GM12878 (cell line): ENCODE results near the gene ATXN1. TPM values are rescaled to one million over a fixed set of nuclear protein-coding genes. Genes with fewer than 3 reads are reported as not detected.

ENCODE experiments used
- ATAC-seq: fragments of 200-7000 bp; cut with Tn5 transposase; 3 replicates; pipeline ENCODE4 v1.9.1; 2020; ENCODE audit warnings: mild to moderate bottlenecking, moderate library complexity
- BruUV-seq: library from RNA; stranded (reverse); fragments of 400-500 nt; replicated peaks from 2 replicates; lab custom pipeline; 2021; lab: Mats Ljungman, UMichigan
- CTCF ChIA-PET: fragments of 300-600 bp; sonication (Branson Sonifier 250); formaldehyde crosslinking; extraction: SDS; loops from one replicate; lab custom pipeline; 2021; ENCODE audit warnings: inconsistent platforms; lab: Yijun Ruan, JAX
- POLR2A ChIA-PET: fragments of 350-600 bp; formaldehyde crosslinking; extraction: SDS; loops from one replicate; lab custom pipeline; 2021; ENCODE audit warnings: inconsistent platforms; lab: Charles Lee
- RAD21 ChIA-PET: fragments of 300-600 bp; sonication (Branson Sonifier 250); formaldehyde crosslinking; loops from one replicate; lab custom pipeline; 2023; ENCODE audit warnings: antibody characterized with exemption; ENCODE audit not compliant: unreplicated experiment; lab: Charles Lee
- SMC1A ChIA-PET: fragments of 300-600 bp; sonication (Branson Sonifier 250); formaldehyde crosslinking; loops from one replicate; lab custom pipeline; 2023; ENCODE audit not compliant: unreplicated experiment, uncharacterized antibody; lab: Charles Lee
- DNase-seq: peaks from one replicate; pipeline ENCODE4 v3.0.0-alpha.2; 2011; ENCODE audit warnings: low read depth, low spot score
- FAIRE-seq: peaks from 3 replicates; lab custom pipeline; 2011; peaks lifted over from hg19 to GRCh38; lab: Jason Lieb, UNC
- H2AFZ ChIP-seq: 2 replicates; pipeline ENCODE4 v1.6.0; 2011; ENCODE audit warnings: low read depth, low read length, control low read depth; ENCODE audit not compliant: control insufficient read depth
- H3K27ac ChIP-seq: 2 replicates; pipeline ENCODE4 v1.5.1; 2011; ENCODE audit warnings: control low read depth; ENCODE audit not compliant: control insufficient read depth, insufficient read depth
- H3K27me3 ChIP-seq, 2 experiments: replicated peaks in 1 of 2; 2 replicates each; pipeline versions ENCODE4 v1.6.0 to v1.6.1; 2011; ENCODE audit warnings: low read length in 1 of 2; ENCODE audit not compliant: control insufficient read depth in 2 of 2, insufficient read depth in 2 of 2
- H3K36me3 ChIP-seq, 2 experiments: 2 replicates each; pipeline ENCODE4 v1.5.1; 2011; ENCODE audit warnings: low read length in 1 of 2; ENCODE audit not compliant: control insufficient read depth in 2 of 2, insufficient read depth in 2 of 2
- H3K4me1 ChIP-seq: 2 replicates; pipeline ENCODE4 v1.6.1; 2011; ENCODE audit warnings: mild to moderate bottlenecking, low read length, moderate library complexity, mixed read lengths; ENCODE audit not compliant: control insufficient read depth, insufficient read depth
- H3K4me2 ChIP-seq: 2 replicates; pipeline ENCODE4 v1.6.0; 2011; ENCODE audit warnings: control low read depth; ENCODE audit not compliant: control insufficient read depth, insufficient read depth
- H3K4me3 ChIP-seq: fragments of 200-600 bp; sonication (generic); 2 replicates; pipeline ENCODE4 v1.5.1; 2016
- H3K79me2 ChIP-seq: 2 replicates; pipeline ENCODE4 v1.6.0; 2011; ENCODE audit warnings: low read length; ENCODE audit not compliant: control insufficient read depth, insufficient read depth
- H3K9ac ChIP-seq: 2 replicates; pipeline ENCODE4 v1.8.0; 2011; ENCODE audit warnings: low read length, control low read depth, mixed read lengths; ENCODE audit not compliant: control insufficient read depth, insufficient read depth
- H3K9me3 ChIP-seq: replicated peaks from 3 replicates; pipeline ENCODE4 v1.5.1; 2011; ENCODE audit warnings: mild to moderate bottlenecking, low read length; ENCODE audit not compliant: control insufficient read depth, insufficient read depth
- H4K20me1 ChIP-seq: 2 replicates; pipeline ENCODE4 v1.6.0; 2011; ENCODE audit not compliant: control insufficient read depth, insufficient read depth
- BHLHE40 ChIP-seq, 2 experiments: fragments of 450-650 bp in 1 of 2; IDR thresholded peaks; 2 replicates each; pipeline ENCODE4 v1.6.1; 2011 to 2017; ENCODE audit warnings: low read depth in 2 of 2, borderline replicate concordance in 1 of 2, improper control_type of control experiment in 1 of 2, low read length in 1 of 2, mild to moderate bottlenecking in 1 of 2
- GABPA ChIP-seq: IDR thresholded peaks from 2 replicates; pipeline ENCODE4 v1.6.1; 2014; ENCODE audit warnings: antibody characterized with exemption, low read depth, mild to moderate bottlenecking, inconsistent platforms
- MYC ChIP-seq: IDR thresholded peaks from 2 replicates; pipeline ENCODE4 v1.6.1; 2011; ENCODE audit warnings: mild to moderate bottlenecking, low read length, moderate library complexity, inconsistent platforms; ENCODE audit not compliant: insufficient read depth, insufficient replicate concordance, insufficient read length, severe bottlenecking
- YBX1 ChIP-seq: fragments of 450-650 bp; IDR thresholded peaks from 2 replicates; pipeline ENCODE4 v1.6.1; 2016; ENCODE audit warnings: antibody characterized with exemption
- WGBS: methylation state at CpG from one replicate; pipeline ENCODE4 v1.1.6; 2016; ENCODE audit warnings: low lambda C conversion rate; ENCODE audit not compliant: insufficient replicate concordance, insufficient coverage; ENCODE audit errors: missing lambda C conversion rate; 5-methylcytosine and 5-hydroxymethylcytosine counted together
- in situ Hi-C: fragments of 300-500 bp; cut with MboI; formaldehyde crosslinking; loops from 9 replicates; pipeline ENCODE4 v1.14.3; 2018; ENCODE audit warnings: mixed read lengths
- intact Hi-C: fragments of 100-400 bp; cut with micrococcal nuclease; formaldehyde crosslinking; loops from one replicate; pipeline ENCODE4 v1.14.2; 2022; ENCODE audit not compliant: unreplicated experiment
- polyA plus RNA-seq, 11 experiments: library from polyadenylated mRNA; depleted of rRNA in 4 of 11; unstranded in 6 of 11; stranded (reverse) in 5 of 11; fragments of >200 nt; fragmentation: Nextera tagmentation in 4 of 11; fragmentation: Illumina TruSeq in 1 of 11; extraction: Ambion mirVana in 4 of 11; extraction: Trizol in 1 of 11; gene quantifications; 1 replicate in 1 of 11; 2 replicates in 10 of 11; pipeline versions ENCODE4 v1.2.1 to v1.2.3, GENCODE V29; 2011 to 2016; ENCODE audit warnings: inconsistent platforms in 2 of 11, missing spikeins in 2 of 11, low read depth in 1 of 11
- total RNA-seq, 4 experiments: library from RNA; depleted of rRNA in 3 of 4; stranded (reverse); fragments of >200 nt in 3 of 4; fragmentation: Illumina TruSeq in 1 of 4; extraction: Trizol in 1 of 4; gene quantifications; 2 replicates each; pipeline versions ENCODE4 v1.2.1 to v1.2.3, GENCODE V29; 2013 to 2021
- TF ChIP-seq, protein P1 (sequence below): fragments of 450-650 bp; IDR thresholded peaks from 2 replicates; pipeline ENCODE4 v1.6.1; 2017; ENCODE audit warnings: mild to moderate bottlenecking, moderate library complexity
- TF ChIP-seq, protein P2 (sequence below): fragments of 450-650 bp; IDR thresholded peaks from 2 replicates; pipeline ENCODE4 v1.6.1; 2017; ENCODE audit warnings: low read depth, mild to moderate bottlenecking, moderate library complexity

Gene ATXN1
- total and polyA plus RNA-seq, 10 of the 15 experiments (the other 5 are each of a cell fraction or from before 2014, with no cell fraction given): 12.2 to 51.2 (median 20.5) TPM

DNA sequence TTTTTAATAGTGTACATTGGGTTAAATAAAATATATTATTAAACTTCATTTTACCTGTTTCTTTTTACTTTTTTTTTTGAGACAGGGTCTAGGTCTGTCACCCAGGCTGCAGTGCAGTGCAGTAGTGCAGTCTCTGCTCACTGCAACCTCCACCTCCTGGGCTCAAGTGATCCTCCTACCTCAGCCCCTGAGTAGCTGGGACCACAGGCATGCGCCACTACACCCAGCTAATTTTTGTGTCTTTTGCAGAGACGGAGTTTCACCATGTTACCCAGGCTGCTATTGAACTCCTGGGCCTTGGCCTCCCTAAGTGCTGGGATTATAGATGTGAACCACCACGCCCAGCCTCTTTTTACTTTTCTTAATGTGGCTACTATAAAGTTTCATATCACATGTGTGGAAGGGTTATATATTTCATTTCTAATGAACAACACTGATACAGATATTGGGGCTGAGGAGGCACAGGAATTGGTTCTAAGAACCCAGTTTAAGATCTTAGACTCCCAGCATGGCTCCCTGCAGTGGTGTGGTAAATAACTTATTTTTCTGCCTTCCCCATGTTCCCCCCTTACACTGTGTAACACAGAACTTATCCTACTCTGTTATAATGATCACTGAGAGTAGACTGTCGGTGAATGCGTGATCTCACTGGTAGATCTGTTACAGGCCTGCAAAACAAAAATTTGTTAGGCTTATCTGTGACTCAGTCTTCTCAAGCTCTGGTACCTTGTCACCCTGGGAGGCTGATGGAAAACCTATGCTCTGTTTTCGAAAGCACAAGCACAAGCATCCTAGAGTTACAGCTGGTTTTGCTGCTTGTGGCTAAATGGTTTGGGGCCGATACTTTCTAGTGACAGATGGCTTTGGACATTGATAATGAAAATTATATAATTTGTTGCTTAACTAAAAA is 5.8 kb upstream of the ATXN1 start:
- Histone ChIP-seq H3K27me3 (no peaks in the 10 kb centered on the region), H3K27ac (no peak overlapping the region), H4K20me1 (no peaks in the 10 kb centered on the region), H3K9me3 (no peaks in the 10 kb centered on the region), H3K36me3 (no peaks in the 10 kb centered on the region), H3K4me1 (peaks cover 3% of the 10 kb centered on the region; the same call in 1 of the 2 replicates), H3K4me3 (no peak overlapping the region), H3K79me2 (no peaks in the 10 kb centered on the region; the same call in none of the 2 replicates), H3K4me2 (no peak overlapping the region), H3K9ac (no peak overlapping the region), H2AFZ (no peak overlapping the region)
- FAIRE-seq (no peak), DNase-seq (no peak), ATAC-seq (no peak)
- RAD21 ChIA-PET: interaction anchor here (0.7 to 1.7 kb wide), 4 partner anchors 12 to 435 kb away, joined by 3 to 4 read pairs (median 3); no protein-coding TSS in a partner anchor
- SMC1A ChIA-PET: interaction anchor here (0.9 to 2.2 kb wide), 10 partner anchors 9 to 481 kb away, joined by 3 to 12 read pairs (median 4); no protein-coding TSS in a partner anchor
- 85% methylated on average over 7 of the region's 7 CpGs for WGBS
- CTCF ChIA-PET: interaction anchor here (0.9 to 9.1 kb wide), 10 partner anchors 9 to 480 kb away, joined by 3 to 174 read pairs (median 4); no protein-coding TSS in a partner anchor
- no TSS peak for BruUV-seq
- in situ Hi-C loops (loop anchor here (5.0 to 10.0 kb wide), 2 partner anchors 352 to 430 kb away; no protein-coding TSS in a partner anchor), intact Hi-C loops (loop anchor here (10.0 kb wide), 1 partner anchor 462 kb away; no protein-coding TSS in a partner anchor)
- POLR2A ChIA-PET: no interaction called here
- TF ChIP-seq, protein P1, sequence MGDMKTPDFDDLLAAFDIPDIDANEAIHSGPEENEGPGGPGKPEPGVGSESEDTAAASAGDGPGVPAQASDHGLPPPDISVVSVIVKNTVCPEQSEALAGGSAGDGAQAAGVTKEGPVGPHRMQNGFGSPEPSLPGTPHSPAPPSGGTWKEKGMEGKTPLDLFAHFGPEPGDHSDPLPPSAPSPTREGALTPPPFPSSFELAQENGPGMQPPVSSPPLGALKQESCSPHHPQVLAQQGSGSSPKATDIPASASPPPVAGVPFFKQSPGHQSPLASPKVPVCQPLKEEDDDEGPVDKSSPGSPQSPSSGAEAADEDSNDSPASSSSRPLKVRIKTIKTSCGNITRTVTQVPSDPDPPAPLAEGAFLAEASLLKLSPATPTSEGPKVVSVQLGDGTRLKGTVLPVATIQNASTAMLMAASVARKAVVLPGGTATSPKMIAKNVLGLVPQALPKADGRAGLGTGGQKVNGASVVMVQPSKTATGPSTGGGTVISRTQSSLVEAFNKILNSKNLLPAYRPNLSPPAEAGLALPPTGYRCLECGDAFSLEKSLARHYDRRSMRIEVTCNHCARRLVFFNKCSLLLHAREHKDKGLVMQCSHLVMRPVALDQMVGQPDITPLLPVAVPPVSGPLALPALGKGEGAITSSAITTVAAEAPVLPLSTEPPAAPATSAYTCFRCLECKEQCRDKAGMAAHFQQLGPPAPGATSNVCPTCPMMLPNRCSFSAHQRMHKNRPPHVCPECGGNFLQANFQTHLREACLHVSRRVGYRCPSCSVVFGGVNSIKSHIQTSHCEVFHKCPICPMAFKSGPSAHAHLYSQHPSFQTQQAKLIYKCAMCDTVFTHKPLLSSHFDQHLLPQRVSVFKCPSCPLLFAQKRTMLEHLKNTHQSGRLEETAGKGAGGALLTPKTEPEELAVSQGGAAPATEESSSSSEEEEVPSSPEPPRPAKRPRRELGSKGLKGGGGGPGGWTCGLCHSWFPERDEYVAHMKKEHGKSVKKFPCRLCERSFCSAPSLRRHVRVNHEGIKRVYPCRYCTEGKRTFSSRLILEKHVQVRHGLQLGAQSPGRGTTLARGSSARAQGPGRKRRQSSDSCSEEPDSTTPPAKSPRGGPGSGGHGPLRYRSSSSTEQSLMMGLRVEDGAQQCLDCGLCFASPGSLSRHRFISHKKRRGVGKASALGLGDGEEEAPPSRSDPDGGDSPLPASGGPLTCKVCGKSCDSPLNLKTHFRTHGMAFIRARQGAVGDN: no peak
- TF ChIP-seq GABPA: no peak
- TF ChIP-seq YBX1: no peak
- no peak for TF ChIP-seq BHLHE40 (IDR thresholded peaks at IDR 0.05; ENCODE audit: borderline replicate concordance in 1 of 2, low read depth in 2 of 2, low read length in 1 of 2)
- TF ChIP-seq, protein P2, sequence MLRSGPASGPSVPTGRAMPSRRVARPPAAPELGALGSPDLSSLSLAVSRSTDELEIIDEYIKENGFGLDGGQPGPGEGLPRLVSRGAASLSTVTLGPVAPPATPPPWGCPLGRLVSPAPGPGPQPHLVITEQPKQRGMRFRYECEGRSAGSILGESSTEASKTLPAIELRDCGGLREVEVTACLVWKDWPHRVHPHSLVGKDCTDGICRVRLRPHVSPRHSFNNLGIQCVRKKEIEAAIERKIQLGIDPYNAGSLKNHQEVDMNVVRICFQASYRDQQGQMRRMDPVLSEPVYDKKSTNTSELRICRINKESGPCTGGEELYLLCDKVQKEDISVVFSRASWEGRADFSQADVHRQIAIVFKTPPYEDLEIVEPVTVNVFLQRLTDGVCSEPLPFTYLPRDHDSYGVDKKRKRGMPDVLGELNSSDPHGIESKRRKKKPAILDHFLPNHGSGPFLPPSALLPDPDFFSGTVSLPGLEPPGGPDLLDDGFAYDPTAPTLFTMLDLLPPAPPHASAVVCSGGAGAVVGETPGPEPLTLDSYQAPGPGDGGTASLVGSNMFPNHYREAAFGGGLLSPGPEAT: no peak
- TF ChIP-seq MYC: no peak
